Stomach (tissue), 9 donors: ENCODE results near the gene PRKG1. TPM values are rescaled to one million over a fixed set of nuclear protein-coding genes. Genes with fewer than 3 reads are reported as not detected.
A peak's percentile ranks its signal among the peaks of the same experiment; 100 is the strongest.

ENCODE experiments used
- DNase-seq, 2 donors: peaks; one replicate each; pipeline versions ENCODE4 v3.0.0 to v3.0.0-alpha.2; 2013 to 2019
- H3K27ac ChIP-seq, 5 donors: fragments of 200-600 bp in 4 of 5; sonication (generic) in 4 of 5; one replicate each; pipeline ENCODE4 v1.5.1; 2013 to 2019; ENCODE audit warnings: mild to moderate bottlenecking in 1 of 5, moderate library complexity in 1 of 5
- H3K27me3 ChIP-seq, 3 donors: fragments of 200-600 bp; sonication (generic); one replicate each; pipeline ENCODE4 v1.5.1; 2017 to 2019; ENCODE audit warnings: mixed run types in 1 of 3
- H3K36me3 ChIP-seq, 4 donors: fragments of 200-600 bp; sonication (generic); 1 replicate in 3 of 4; 2 replicates in 1 of 4; pipeline ENCODE4 v1.5.1; 2016 to 2019
- H3K4me1 ChIP-seq, 4 donors: fragments of 200-600 bp; sonication (generic); one replicate each; pipeline ENCODE4 v1.5.1; 2016 to 2019
- H3K4me3 ChIP-seq, 4 donors: fragments of 200-600 bp; sonication (generic) in 3 of 4; one replicate each; pipeline ENCODE4 v1.5.1; 2016 to 2019; ENCODE audit warnings: mild to moderate bottlenecking in 1 of 4
- H3K9me3 ChIP-seq, 4 donors: fragments of 200-600 bp; sonication (generic); one replicate each; pipeline ENCODE4 v1.5.1; 2016 to 2019
- EP300 ChIP-seq: sonication (generic); formaldehyde crosslinking; IDR thresholded peaks from one replicate; pipeline ENCODE4 v1.6.1; 2017; ENCODE audit warnings: antibody characterized with exemption
- POLR2A ChIP-seq, 4 donors: fragments of 450-650 bp; IDR thresholded peaks; one replicate each; pipeline ENCODE4 v1.6.1; 2016; ENCODE audit warnings: antibody characterized with exemption in 4 of 4, control low read depth in 2 of 4, mild to moderate bottlenecking in 1 of 4, moderate library complexity in 1 of 4
- POLR2AphosphoS5 ChIP-seq, 3 donors: sonication (generic); formaldehyde crosslinking; IDR thresholded peaks; one replicate each; pipeline ENCODE4 v1.6.1; 2016; ENCODE audit warnings: antibody characterized with exemption in 3 of 3
- WGBS, 5 donors: extraction: QIAGEN DNeasy Blood & Tissue Kit in 3 of 5; methylation state at CpG; one replicate each; pipeline versions ENCODE4 v1.1.5 to v1.1.7; 2013 to 2018; 5-methylcytosine and 5-hydroxymethylcytosine counted together
- intact Hi-C: fragments of 100-400 bp; cut with DNase I; formaldehyde crosslinking; loops from one replicate; pipeline ENCODE4 v1.15.1; 2023; ENCODE audit warnings: low total_unique reads
- polyA plus RNA-seq, 3 donors: library from polyadenylated mRNA; stranded (reverse); fragments of 200-250 nt; gene quantifications; one replicate each; pipeline ENCODE4 v1.2.3, GENCODE V29; 2013
- total RNA-seq, 5 donors: library from RNA; depleted of rRNA; stranded (reverse); fragments of >200 nt; gene quantifications; one replicate each; pipeline versions ENCODE4 v1.1.0 to v1.2.3, GENCODE V29; 2014 to 2016
- TF ChIP-seq, protein P1 (sequence below), 7 experiments: fragments of 450-650 bp in 4 of 7; fragments of 200-600 bp in 3 of 7; sonication (generic) in 3 of 7; IDR thresholded peaks; one replicate each; pipeline ENCODE4 v1.5.1; 2016 to 2019; ENCODE audit warnings: antibody characterized with exemption in 7 of 7, control low read depth in 2 of 7, mild to moderate bottlenecking in 1 of 7
- donor health status: healthy with polysubstance abuse.
- donor health status: Bipolar disorder and iron deficiency.
- donor health status: healthy.

The PRKG1 gene
- total and polyA plus RNA-seq, 8 donors = 1.5 to 89.2 (median 14.3) TPM

DNA sequence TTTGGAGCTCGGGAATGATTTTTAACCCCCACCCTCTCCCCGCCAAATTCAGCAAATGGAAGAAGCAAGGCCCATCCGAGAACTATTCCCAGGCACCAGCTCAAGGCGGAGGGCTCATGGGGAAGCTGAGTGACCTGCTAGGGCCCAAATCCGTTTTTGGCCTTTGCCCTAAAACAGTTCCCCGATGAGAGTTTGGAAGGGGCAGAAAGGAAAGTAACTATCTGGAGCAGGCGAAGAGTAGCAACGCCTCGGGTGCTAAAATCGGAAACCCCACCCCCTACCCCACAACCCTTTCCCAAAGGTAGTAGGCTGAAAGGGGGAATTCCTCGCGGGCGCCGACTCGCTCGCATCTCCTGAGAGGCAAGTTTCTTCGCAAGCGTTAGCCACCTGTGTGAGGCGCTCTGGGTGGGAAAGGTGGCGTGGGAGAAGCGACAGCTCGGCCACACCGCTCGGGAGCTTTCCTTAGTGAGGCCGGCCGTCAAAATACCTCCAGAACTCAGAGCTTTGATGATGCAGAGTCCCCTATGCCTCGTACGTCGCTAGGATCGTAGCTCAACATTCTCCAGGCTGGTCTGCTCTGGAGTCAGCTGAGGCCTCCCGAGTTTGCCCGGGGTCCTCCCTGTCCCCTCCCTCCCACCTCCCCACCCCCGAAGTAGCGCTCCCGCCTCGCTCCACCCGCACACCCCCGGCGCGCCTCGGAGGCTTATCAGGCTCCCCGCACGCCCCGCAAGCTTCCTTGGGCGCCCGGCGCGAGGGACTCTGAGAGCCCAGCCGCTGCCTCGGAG lies 642 bp upstream of the PRKG1 start:
- H3K27me3 ChIP-seq = peaks cover 0 to 38% (median 6%) of the 10 kb centered on the region in 3 donors
- intact Hi-C loops = no loop called here
- peaks cover 0 to 31% (median 17%) of the 10 kb centered on the region in 4 donors for H3K4me1 ChIP-seq
- TF ChIP-seq, protein P1, sequence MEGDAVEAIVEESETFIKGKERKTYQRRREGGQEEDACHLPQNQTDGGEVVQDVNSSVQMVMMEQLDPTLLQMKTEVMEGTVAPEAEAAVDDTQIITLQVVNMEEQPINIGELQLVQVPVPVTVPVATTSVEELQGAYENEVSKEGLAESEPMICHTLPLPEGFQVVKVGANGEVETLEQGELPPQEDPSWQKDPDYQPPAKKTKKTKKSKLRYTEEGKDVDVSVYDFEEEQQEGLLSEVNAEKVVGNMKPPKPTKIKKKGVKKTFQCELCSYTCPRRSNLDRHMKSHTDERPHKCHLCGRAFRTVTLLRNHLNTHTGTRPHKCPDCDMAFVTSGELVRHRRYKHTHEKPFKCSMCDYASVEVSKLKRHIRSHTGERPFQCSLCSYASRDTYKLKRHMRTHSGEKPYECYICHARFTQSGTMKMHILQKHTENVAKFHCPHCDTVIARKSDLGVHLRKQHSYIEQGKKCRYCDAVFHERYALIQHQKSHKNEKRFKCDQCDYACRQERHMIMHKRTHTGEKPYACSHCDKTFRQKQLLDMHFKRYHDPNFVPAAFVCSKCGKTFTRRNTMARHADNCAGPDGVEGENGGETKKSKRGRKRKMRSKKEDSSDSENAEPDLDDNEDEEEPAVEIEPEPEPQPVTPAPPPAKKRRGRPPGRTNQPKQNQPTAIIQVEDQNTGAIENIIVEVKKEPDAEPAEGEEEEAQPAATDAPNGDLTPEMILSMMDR (IDR thresholded peaks at IDR 0.05) = no peak
- TF ChIP-seq POLR2A (IDR thresholded peaks at IDR 0.05) = no peak
- no peak for TF ChIP-seq POLR2AphosphoS5 (IDR thresholded peaks at IDR 0.05)
- no peak for TF ChIP-seq EP300
- peak overlapping the region; percentile 60 to 69 (median 63) for H3K4me3 ChIP-seq
- H3K36me3 ChIP-seq = no peaks in the 10 kb centered on the region
- peak overlapping the region; percentile 54 to 91 (median 89) for H3K27ac ChIP-seq
- WGBS, 5 donors = 6 to 11% (median 7%) methylated on average over 23 to 50 of the region's 50 CpGs
- peak; percentile 37 to 76 for DNase-seq
- no peaks in the 10 kb centered on the region for H3K9me3 ChIP-seq

DNA sequence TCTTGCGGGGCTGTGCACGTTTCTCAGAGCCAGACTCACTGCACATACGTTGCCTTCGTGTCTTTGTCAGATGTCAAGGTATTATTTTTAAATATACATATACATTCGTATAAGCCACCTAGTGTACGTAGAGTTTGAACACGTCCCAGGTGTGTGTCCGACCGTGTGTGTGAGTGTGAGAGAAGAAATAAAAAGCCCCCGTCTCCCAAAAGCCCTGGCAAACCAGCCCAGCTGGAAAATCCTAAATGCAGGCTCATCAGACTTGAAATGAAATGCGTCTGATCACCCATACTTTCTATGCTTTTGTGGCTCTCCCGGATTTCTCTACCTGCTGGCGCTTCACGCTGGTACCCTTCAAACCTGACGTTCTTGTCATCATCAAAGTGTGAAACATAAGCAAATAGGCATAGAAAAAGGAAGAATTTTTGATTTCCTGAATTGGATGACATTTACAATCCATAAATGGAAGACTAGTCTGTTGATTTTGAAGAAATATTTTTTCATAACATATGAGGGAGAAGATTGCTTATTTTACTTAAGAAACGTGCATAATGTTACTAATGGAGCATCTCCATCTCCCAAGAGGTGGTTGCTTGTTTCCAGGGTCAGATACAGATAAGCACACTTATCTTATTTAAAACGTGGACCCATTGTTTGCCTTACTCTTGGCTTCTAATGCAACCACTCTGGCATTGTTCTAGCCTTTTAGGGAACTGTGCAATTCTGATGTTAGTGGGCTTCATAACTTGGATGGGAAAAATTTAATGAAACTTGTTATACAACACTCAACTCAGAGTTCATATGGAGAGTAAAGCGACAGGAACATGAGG lies 971 bp downstream of the PRKG1 start:
- intact Hi-C loops = no loop called here
- Histone ChIP-seq H3K36me3 (no peaks in the 10 kb centered on the region), H3K9me3 (no peaks in the 10 kb centered on the region), H3K27me3 (peaks cover 0 to 38% (median 6%) of the 10 kb centered on the region in 3 donors), H3K4me1 (peaks cover 0 to 38% (median 18%) of the 10 kb centered on the region in 4 donors), H3K27ac (peak overlapping the region; percentile 41 to 91 (median 89)), H3K4me3 (peak overlapping the region; percentile 60 to 69 (median 63))
- DNase-seq = peak in 1 of 2 donors; percentile 19
- TF ChIP-seq, protein P1 (IDR thresholded peaks at IDR 0.05) = no peak
- TF ChIP-seq POLR2A (IDR thresholded peaks at IDR 0.05) (no peak), EP300 (no peak), POLR2AphosphoS5 (IDR thresholded peaks at IDR 0.05) (no peak)
- 9 to 12% (median 10%) methylated on average over 18 of the region's 18 CpGs for WGBS, 5 donors

DNA sequence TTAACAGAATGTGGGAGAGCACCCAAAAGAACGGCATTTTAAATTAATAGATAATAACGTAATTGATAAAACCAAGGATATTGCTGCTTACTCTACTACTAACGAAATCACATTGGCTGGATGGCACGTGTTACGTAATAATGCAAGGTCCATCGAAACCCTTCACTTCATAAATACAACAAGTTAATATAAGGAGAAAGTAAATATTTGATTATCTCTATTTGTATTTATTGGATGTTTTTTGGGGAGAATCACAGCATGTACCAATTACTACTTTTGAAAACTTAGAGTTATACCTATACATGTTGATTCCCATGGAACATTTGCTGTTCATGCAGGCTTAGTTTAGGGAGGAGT lies 1.6 kb downstream of the PRKG1 start:
- 47 to 71% (median 59%) methylated on average over 6 of the region's 6 CpGs for WGBS, 5 donors
- Histone ChIP-seq H3K4me3 (peak overlapping the region; percentile 60 to 69 (median 63)), H3K27ac (peak overlapping the region in 2 of 5 donors; percentile 89 to 91), H3K9me3 (no peaks in the 10 kb centered on the region), H3K4me1 (peaks cover 0 to 43% (median 20%) of the 10 kb centered on the region in 4 donors), H3K36me3 (no peaks in the 10 kb centered on the region), H3K27me3 (peaks cover 0 to 38% (median 6%) of the 10 kb centered on the region in 3 donors)
- DNase-seq = peak in 1 of 2 donors; percentile 24
- TF ChIP-seq, protein P1 (IDR thresholded peaks at IDR 0.05) = no peak
- no peak for TF ChIP-seq EP300
- TF ChIP-seq POLR2A (IDR thresholded peaks at IDR 0.05) = no peak
- no peak for TF ChIP-seq POLR2AphosphoS5 (IDR thresholded peaks at IDR 0.05)
- intact Hi-C loops = no loop called here

DNA sequence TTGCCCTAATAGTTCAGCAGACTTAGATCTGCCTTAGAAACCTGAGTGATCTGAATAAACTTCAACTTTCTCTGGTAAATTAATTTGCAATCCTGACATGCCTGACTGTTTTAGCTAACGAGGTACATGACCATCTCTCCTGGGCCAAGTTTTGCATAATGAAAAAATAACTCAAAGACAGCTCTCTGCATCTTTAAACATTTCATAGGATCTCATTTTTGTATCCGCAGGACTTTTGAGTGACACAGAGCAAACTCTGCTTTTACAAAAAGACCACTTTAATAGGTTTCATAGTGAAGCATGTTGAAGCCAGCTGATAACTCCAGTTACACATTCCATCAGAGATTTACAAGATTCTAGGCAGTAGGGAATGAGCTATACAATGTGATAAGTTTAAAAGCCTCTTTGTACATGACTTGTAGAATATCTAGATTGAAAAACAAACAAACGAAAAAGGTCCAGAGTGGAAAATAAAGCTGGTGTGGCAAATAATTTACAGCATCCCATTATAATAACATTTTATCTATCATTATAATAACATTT lies 2.1 kb downstream of the PRKG1 start:
- intact Hi-C loops = no loop called here
- Histone ChIP-seq H3K36me3 (no peaks in the 10 kb centered on the region), H3K4me1 (peaks cover 0 to 43% (median 20%) of the 10 kb centered on the region in 4 donors), H3K27me3 (peaks cover 0 to 38% (median 6%) of the 10 kb centered on the region in 3 donors), H3K9me3 (no peaks in the 10 kb centered on the region), H3K4me3 (peak overlapping the region; percentile 60 to 69 (median 63)), H3K27ac (peak overlapping the region in 2 of 5 donors; percentile 18 to 26)
- WGBS, 5 donors = 30 to 54% (median 30%) methylated on average over 3 of the region's 3 CpGs
- DNase-seq = no peak
- no peak for TF ChIP-seq EP300
- TF ChIP-seq, protein P1 (IDR thresholded peaks at IDR 0.05) = no peak
- no peak for TF ChIP-seq POLR2A (IDR thresholded peaks at IDR 0.05)
- TF ChIP-seq POLR2AphosphoS5 (IDR thresholded peaks at IDR 0.05) = no peak
